Keratinocyte (primary cell): Measurements from ENCODE around the gene SGK2. TPM values are rescaled to one million over a fixed set of nuclear protein-coding genes. Genes with fewer than 3 reads are reported as not detected.

Experiments
- DNase-seq: peaks from one replicate; pipeline ENCODE4 v3.0.0-alpha.2; 2011; ENCODE audit warnings: low read depth, missing footprints, low spot score
- FAIRE-seq: peaks from 2 replicates; lab custom pipeline; 2011; peaks lifted over from hg19 to GRCh38; lab: Jason Lieb, UNC
- H2AFZ ChIP-seq: 2 replicates; pipeline ENCODE4 v1.6.0; 2012; ENCODE audit warnings: low read length, control low read depth, inconsistent platforms; ENCODE audit not compliant: control insufficient read depth
- H3K27ac ChIP-seq: 2 replicates; pipeline ENCODE4 v1.5.1; 2011; ENCODE audit warnings: low read length; ENCODE audit not compliant: control insufficient read depth, insufficient read depth
- H3K27me3 ChIP-seq: 3 replicates; pipeline ENCODE4 v1.6.0; 2011; ENCODE audit warnings: low read length; ENCODE audit not compliant: control insufficient read depth, insufficient read depth; ENCODE audit errors: extremely low read depth
- H3K36me3 ChIP-seq, 2 experiments: 2 replicates in 1 of 2; 3 replicates in 1 of 2; pipeline ENCODE4 v1.5.1; 2011; ENCODE audit warnings: low read length in 2 of 2, mild to moderate bottlenecking in 1 of 2; ENCODE audit not compliant: control insufficient read depth in 2 of 2, insufficient read depth in 2 of 2; ENCODE audit errors: extremely low read depth in 1 of 2
- H3K4me1 ChIP-seq: 3 replicates; pipeline ENCODE4 v1.5.1; 2011; ENCODE audit warnings: low read length; ENCODE audit not compliant: control insufficient read depth, insufficient read depth; ENCODE audit errors: extremely low read depth
- H3K4me2 ChIP-seq: 3 replicates; pipeline ENCODE4 v1.6.0; 2011; ENCODE audit warnings: low read depth, low read length; ENCODE audit not compliant: control insufficient read depth, insufficient read depth; ENCODE audit errors: extremely low read depth
- H3K4me3 ChIP-seq, 3 experiments: fragments of 200-600 bp in 1 of 3; sonication (generic) in 1 of 3; 2 replicates in 2 of 3; 3 replicates in 1 of 3; pipeline ENCODE4 v1.5.1; 2011 to 2016; ENCODE audit warnings: low read length in 3 of 3, mild to moderate bottlenecking in 3 of 3, control low read depth in 2 of 3, inconsistent platforms in 1 of 3, low read depth in 1 of 3, mixed read lengths in 1 of 3, mixed run types in 1 of 3, moderate library complexity in 1 of 3; ENCODE audit not compliant: control insufficient read depth in 2 of 3, insufficient read depth in 2 of 3; ENCODE audit errors: extremely low read depth in 1 of 3
- H3K79me2 ChIP-seq: 2 replicates; pipeline ENCODE4 v1.6.0; 2012; ENCODE audit warnings: low read length; ENCODE audit not compliant: control insufficient read depth, insufficient read depth
- H3K9ac ChIP-seq: 3 replicates; pipeline ENCODE4 v1.6.0; 2011; ENCODE audit warnings: low read length; ENCODE audit not compliant: control insufficient read depth, insufficient read depth; ENCODE audit errors: extremely low read depth
- H3K9me1 ChIP-seq: 3 replicates; pipeline ENCODE4 v1.6.0; 2011; ENCODE audit warnings: low read length; ENCODE audit not compliant: control insufficient read depth, insufficient read depth; ENCODE audit errors: extremely low read depth
- H3K9me3 ChIP-seq: 2 replicates; pipeline ENCODE4 v1.5.1; 2012; ENCODE audit warnings: low read depth, low read length; ENCODE audit not compliant: control insufficient read depth
- H4K20me1 ChIP-seq: 3 replicates; pipeline ENCODE4 v1.6.0; 2011; ENCODE audit warnings: low read length; ENCODE audit not compliant: control insufficient read depth, insufficient read depth; ENCODE audit errors: extremely low read depth
- CTCF ChIP-seq, 3 experiments: IDR thresholded peaks in 1 of 3; conservative IDR thresholded peaks in 1 of 3; optimal IDR thresholded peaks in 1 of 3; 2 replicates in 2 of 3; 3 replicates in 1 of 3; pipeline versions ENCODE3 to v1.5.1; 2011; ENCODE audit warnings: low read length in 3 of 3, mild to moderate bottlenecking in 3 of 3, moderate library complexity in 2 of 3, control low read depth in 1 of 3, inconsistent platforms in 1 of 3; ENCODE audit not compliant: insufficient read depth in 2 of 3; ENCODE audit errors: extremely low read depth in 1 of 3
- EZH2 ChIP-seq: IDR thresholded peaks from one replicate; pipeline ENCODE4 v1.6.1; 2012; ENCODE audit warnings: inconsistent platforms, mild to moderate bottlenecking, low read length, moderate library complexity
- dilution Hi-C: fragments of 300-500 bp; cut with MboI; formaldehyde crosslinking; loops from one replicate; pipeline ENCODE4 v1.7.0; 2020; ENCODE audit warnings: low sequenced_read_pairs; ENCODE audit not compliant: extremely low pct_ligation_motif_present
- polyA plus RNA-seq, 5 experiments: library from polyadenylated mRNA; depleted of rRNA in 3 of 5; stranded (reverse) in 3 of 5; stranded (forward) in 1 of 5; unstranded in 1 of 5; fragments of >200 nt; gene quantifications; 1 replicate in 1 of 5; 2 replicates in 3 of 5; 3 replicates in 1 of 5; pipeline versions ENCODE4 v1.2.1 to v1.2.3, GENCODE V29; 2011 to 2012; ENCODE audit warnings: missing spikeins in 2 of 5, low read depth in 1 of 5, low replicate concordance in 1 of 5

The SGK2 gene
- polyA plus RNA-seq, 1 donor (not counting 4 experiments of a cell fraction or from before 2014, with no cell fraction given) = 0.12 TPM

GRCh38 chr20:43544501-43544900 is 14.3 kb upstream of the SGK2 start:
- Histone ChIP-seq H3K9me3 (no peaks in the 10 kb centered on the region), H3K27ac (no peak overlapping the region), H4K20me1 (no peaks in the 10 kb centered on the region), H2AFZ (no peak overlapping the region), H3K79me2 (no peaks in the 10 kb centered on the region), H3K27me3 (no peaks in the 10 kb centered on the region), H3K9ac (no peak overlapping the region), H3K4me2 (no peak overlapping the region), H3K4me1 (no peaks in the 10 kb centered on the region), H3K9me1 (no peaks in the 10 kb centered on the region), H3K4me3 (no peak overlapping the region), H3K36me3 (peaks cover 0 to 4% of the 10 kb centered on the region in 2 experiments)
- dilution Hi-C loops = no loop called here
- FAIRE-seq (no peak), DNase-seq (no peak)
- TF ChIP-seq CTCF (optimal IDR thresholded peaks at IDR 0.05 in 1 of 3, IDR thresholded peaks at IDR 0.05 in 1 of 3, conservative IDR thresholded peaks at IDR 0.05 in 1 of 3; ENCODE audit: extremely low read depth in 1 of 3, insufficient read depth in 2 of 3, low read length in 3 of 3) (no peak), EZH2 (no peak)

GRCh38 chr20:43545837-43546578 is 12.8 kb upstream of the SGK2 start:
- H3K9ac ChIP-seq = no peak overlapping the region
- H3K27ac ChIP-seq = no peak overlapping the region
- no peaks in the 10 kb centered on the region for H3K9me3 ChIP-seq
- H3K36me3 ChIP-seq = peaks cover 0 to 4% of the 10 kb centered on the region in 2 experiments
- H3K4me1 ChIP-seq = no peaks in the 10 kb centered on the region
- H3K4me3 ChIP-seq = no peak overlapping the region
- dilution Hi-C loops = no loop called here
- no peak overlapping the region for H3K4me2 ChIP-seq
- H3K79me2 ChIP-seq = no peaks in the 10 kb centered on the region
- H3K27me3 ChIP-seq = no peaks in the 10 kb centered on the region
- no peak overlapping the region for H2AFZ ChIP-seq
- no peaks in the 10 kb centered on the region for H4K20me1 ChIP-seq
- FAIRE-seq = no peak
- no peak for DNase-seq
- TF ChIP-seq EZH2 (no peak), CTCF (optimal IDR thresholded peaks at IDR 0.05 in 1 of 3, IDR thresholded peaks at IDR 0.05 in 1 of 3, conservative IDR thresholded peaks at IDR 0.05 in 1 of 3; ENCODE audit: extremely low read depth in 1 of 3, insufficient read depth in 2 of 3, low read length in 3 of 3) (no peak)
- no peaks in the 10 kb centered on the region for H3K9me1 ChIP-seq
